HG02943 (cell line): Measurements from ENCODE around the gene PREB.
"Not testable (repeated sequence)": the region's sequence is repeated elsewhere in the genome, so short reads cannot be mapped to it uniquely, and the experiment has no call there.

Experiments
- ATAC-seq: cut with Tn5 transposase; IDR thresholded peaks from one replicate; pipeline ENCODE4 v1.9.1; 2021; ENCODE audit warnings: mild to moderate bottlenecking, low read depth, moderate library complexity; ENCODE audit not compliant: unreplicated experiment

Gene PREB

GRCh38 chr2:27128668-27129571, 5.5 kb downstream of the PREB start:
- ATAC-seq = no peak

GRCh38 chr2:27127883-27128667, 6.4 kb downstream of the PREB start:
- ATAC-seq = no peak

GRCh38 chr2:27126252-27126710, 8.2 kb downstream of the PREB start:
- ATAC-seq = no peak

GRCh38 chr2:27125104-27125503, 9.3 kb downstream of the PREB start:
- no peak for ATAC-seq

- ATAC-seq = no peak
Measured at GRCh38 chr2:27123302-27124150, 10.9 kb downstream of the PREB start, which contains the start of gene ABHD1. Gene ABHD1 (plus strand): TSS chr2:27123815. CDS start chr2:27123949, 134 bp downstream.

GRCh38 chr2:27122791-27123190, 11.6 kb downstream of the PREB start:
- ATAC-seq = no peak

- ATAC-seq = no peak
Measured at GRCh38 chr2:27121906-27122305, 12.5 kb downstream of the PREB start.

- not testable (repeated sequence) for ATAC-seq
Measured at GRCh38 chr2:27119330-27119670, 15.1 kb downstream of the PREB start.

GRCh38 chr2:27118525-27119329, 15.7 kb downstream of the PREB start, which contains the start of gene CGREF1:
Gene CGREF1 (minus strand): TSS chr2:27119128. CDS start chr2:27104366, 14,762 bp downstream.
- no peak for ATAC-seq

- no peak for ATAC-seq
Measured at GRCh38 chr2:27117995-27118524, 16.4 kb downstream of the PREB start.

GRCh38 chr2:27115519-27115918, 18.9 kb downstream of the PREB start:
- ATAC-seq = no peak

GRCh38 chr2:27111392-27112078, 22.9 kb downstream of the PREB start:
- ATAC-seq = not testable (repeated sequence)

- not testable (repeated sequence) for ATAC-seq
Measured at GRCh38 chr2:27110603-27111352, 23.7 kb downstream of the PREB start.

- ATAC-seq = no peak
Measured at GRCh38 chr2:27109083-27109482, 25.4 kb downstream of the PREB start.

- no peak for ATAC-seq
Measured at GRCh38 chr2:27108221-27108620, 26.2 kb downstream of the PREB start.

GRCh38 chr2:27105981-27106380, 28.5 kb downstream of the PREB start:
- no peak for ATAC-seq

GRCh38 chr2:27102329-27102728, 32.1 kb downstream of the PREB start:
- no peak for ATAC-seq

- ATAC-seq = no peak
Measured at GRCh38 chr2:27100036-27100435, 34.4 kb downstream of the PREB start.
